HFFc6 (cell line): ENCODE data around the gene OTUD6A. TPM values are rescaled to one million over a fixed set of nuclear protein-coding genes. Genes with fewer than 3 reads are reported as not detected.

Experiments
- DNase-seq: peaks from one replicate; pipeline ENCODE4 v3.0.0-alpha.2; 2018
- H3K27ac Mint-ChIP-seq: 2 replicates; pipeline ENCODE4 v1.8.0; 2020; ENCODE audit warnings: mild to moderate bottlenecking, mixed read lengths
- H3K27me3 Mint-ChIP-seq: 2 replicates; pipeline ENCODE4 v1.8.0; 2021; ENCODE audit warnings: mild to moderate bottlenecking, moderate library complexity, mixed read lengths; ENCODE audit not compliant: insufficient read depth
- H3K36me3 Mint-ChIP-seq: 2 replicates; pipeline ENCODE4 v1.8.0; 2021; ENCODE audit warnings: low read depth, mixed read lengths
- H3K4me1 Mint-ChIP-seq: 2 replicates; pipeline ENCODE4 v1.8.0; 2020; ENCODE audit warnings: low read depth, mixed read lengths
- H3K4me3 Mint-ChIP-seq: 2 replicates; pipeline ENCODE4 v1.8.0; 2020; ENCODE audit warnings: mild to moderate bottlenecking, moderate library complexity, mixed read lengths
- H3K9me3 Mint-ChIP-seq: 2 replicates; pipeline ENCODE4 v1.8.0; 2020; ENCODE audit warnings: mild to moderate bottlenecking, mixed read lengths
- total RNA-seq, 6 experiments: library from RNA; stranded (reverse); fragmentation: NEBNext Ultra II Directional; extraction: Animal tissue kit (Norgen Biotek cat#: 25700); gene quantifications; 2 replicates in 1 of 6; 3 replicates in 5 of 6; pipeline ENCODE4 v1.2.3, GENCODE V29; 2021
- TF ChIP-seq, protein P1 (sequence below): fragments of 200-600 bp; sonication (generic); IDR thresholded peaks from 2 replicates; pipeline ENCODE4 v1.5.0; 2021; ENCODE audit warnings: antibody characterized with exemption, mild to moderate bottlenecking

Gene OTUD6A
- total RNA-seq, 6 experiments from 2014 or later, result not detected

DNA sequence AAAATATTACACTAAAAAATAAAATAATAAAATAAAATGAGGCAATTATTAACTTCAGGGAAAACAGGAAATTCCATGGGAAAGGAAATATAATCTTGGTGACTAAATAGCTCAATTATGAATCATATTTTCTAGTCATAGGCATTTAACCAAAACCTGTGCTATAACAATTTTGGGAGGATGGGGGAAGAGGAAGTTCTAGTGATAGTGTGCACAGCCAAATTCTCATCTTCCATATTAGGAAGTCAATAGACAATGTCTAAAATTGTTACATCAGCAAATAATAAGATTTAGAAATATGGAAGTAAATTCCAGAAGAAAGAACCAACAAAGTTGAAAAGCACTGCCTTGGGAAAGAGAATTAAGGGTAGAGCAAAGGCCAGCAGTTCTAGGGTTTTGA lies 15.3 kb upstream of the OTUD6A start:
- no peak for DNase-seq
- no peak overlapping the region for H3K4me3 Mint-ChIP-seq
- no peaks in the 10 kb centered on the region for H3K27me3 Mint-ChIP-seq
- H3K27ac Mint-ChIP-seq, result no peak overlapping the region
- TF ChIP-seq, protein P1, sequence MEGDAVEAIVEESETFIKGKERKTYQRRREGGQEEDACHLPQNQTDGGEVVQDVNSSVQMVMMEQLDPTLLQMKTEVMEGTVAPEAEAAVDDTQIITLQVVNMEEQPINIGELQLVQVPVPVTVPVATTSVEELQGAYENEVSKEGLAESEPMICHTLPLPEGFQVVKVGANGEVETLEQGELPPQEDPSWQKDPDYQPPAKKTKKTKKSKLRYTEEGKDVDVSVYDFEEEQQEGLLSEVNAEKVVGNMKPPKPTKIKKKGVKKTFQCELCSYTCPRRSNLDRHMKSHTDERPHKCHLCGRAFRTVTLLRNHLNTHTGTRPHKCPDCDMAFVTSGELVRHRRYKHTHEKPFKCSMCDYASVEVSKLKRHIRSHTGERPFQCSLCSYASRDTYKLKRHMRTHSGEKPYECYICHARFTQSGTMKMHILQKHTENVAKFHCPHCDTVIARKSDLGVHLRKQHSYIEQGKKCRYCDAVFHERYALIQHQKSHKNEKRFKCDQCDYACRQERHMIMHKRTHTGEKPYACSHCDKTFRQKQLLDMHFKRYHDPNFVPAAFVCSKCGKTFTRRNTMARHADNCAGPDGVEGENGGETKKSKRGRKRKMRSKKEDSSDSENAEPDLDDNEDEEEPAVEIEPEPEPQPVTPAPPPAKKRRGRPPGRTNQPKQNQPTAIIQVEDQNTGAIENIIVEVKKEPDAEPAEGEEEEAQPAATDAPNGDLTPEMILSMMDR, result no peak
- H3K9me3 Mint-ChIP-seq, result no peaks in the 10 kb centered on the region
- no peaks in the 10 kb centered on the region for H3K36me3 Mint-ChIP-seq
- peaks cover 24% of the 10 kb centered on the region for H3K4me1 Mint-ChIP-seq

DNA sequence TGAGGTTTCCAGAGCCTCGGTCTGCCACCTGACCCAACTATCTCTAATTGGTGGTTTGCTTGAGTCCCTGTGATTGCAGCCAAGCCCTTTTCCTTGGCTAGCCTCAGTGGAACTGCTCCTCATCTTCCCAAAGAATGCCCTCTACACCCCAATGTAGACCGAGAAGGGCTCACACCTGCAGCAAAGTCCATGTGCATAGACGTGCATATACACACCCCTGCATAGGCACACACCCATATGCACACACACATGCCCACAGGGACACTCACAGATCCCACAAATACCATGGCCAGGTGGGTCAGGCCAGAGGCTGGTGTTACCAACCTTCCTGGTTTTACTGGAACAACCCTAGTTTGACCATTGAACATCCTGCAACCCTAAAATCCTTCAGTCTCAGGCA lies 12.9 kb upstream of the OTUD6A start:
- Mint-ChIP-seq H3K4me3 (no peak overlapping the region), H3K9me3 (no peaks in the 10 kb centered on the region), H3K36me3 (no peaks in the 10 kb centered on the region), H3K27me3 (no peaks in the 10 kb centered on the region), H3K4me1 (peaks cover 18% of the 10 kb centered on the region), H3K27ac (no peak overlapping the region)
- no peak for DNase-seq
- TF ChIP-seq, protein P1, result no peak

DNA sequence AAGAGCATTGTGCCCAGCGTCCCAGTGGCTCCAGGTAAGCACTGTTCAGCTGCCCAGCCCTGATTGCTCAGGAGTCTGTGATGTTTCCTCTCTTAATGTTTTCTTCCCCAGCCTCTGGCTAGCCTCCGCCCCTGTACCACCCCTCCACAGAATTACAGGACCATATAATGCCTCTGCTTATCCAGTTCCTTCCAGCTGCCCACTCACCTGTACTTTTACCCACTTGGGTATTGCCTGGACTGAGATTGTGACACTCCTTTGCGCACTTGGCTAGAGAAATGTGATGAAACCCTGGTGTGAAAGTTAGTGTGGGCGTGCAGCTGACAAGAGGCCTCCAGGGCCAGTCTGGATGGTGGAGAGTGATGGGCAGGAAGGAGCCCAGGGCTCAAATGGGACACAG lies 12.3 kb upstream of the OTUD6A start, which contains the start of gene AWAT2:
TSS of gene AWAT2 (minus strand) at position 14 of the 400 bp plus-strand sequence. CDS start at position 8, 6 bp downstream.
- H3K36me3 Mint-ChIP-seq, result no peaks in the 10 kb centered on the region
- no peak for DNase-seq
- H3K27me3 Mint-ChIP-seq, result no peaks in the 10 kb centered on the region
- H3K4me3 Mint-ChIP-seq, result no peak within 1 kb of the TSS
- TF ChIP-seq, protein P1, result no peak
- peaks cover 12% of the 10 kb centered on the region for H3K4me1 Mint-ChIP-seq
- no peak within 1 kb of the TSS for H3K27ac Mint-ChIP-seq
- no peaks in the 10 kb centered on the region for H3K9me3 Mint-ChIP-seq

DNA sequence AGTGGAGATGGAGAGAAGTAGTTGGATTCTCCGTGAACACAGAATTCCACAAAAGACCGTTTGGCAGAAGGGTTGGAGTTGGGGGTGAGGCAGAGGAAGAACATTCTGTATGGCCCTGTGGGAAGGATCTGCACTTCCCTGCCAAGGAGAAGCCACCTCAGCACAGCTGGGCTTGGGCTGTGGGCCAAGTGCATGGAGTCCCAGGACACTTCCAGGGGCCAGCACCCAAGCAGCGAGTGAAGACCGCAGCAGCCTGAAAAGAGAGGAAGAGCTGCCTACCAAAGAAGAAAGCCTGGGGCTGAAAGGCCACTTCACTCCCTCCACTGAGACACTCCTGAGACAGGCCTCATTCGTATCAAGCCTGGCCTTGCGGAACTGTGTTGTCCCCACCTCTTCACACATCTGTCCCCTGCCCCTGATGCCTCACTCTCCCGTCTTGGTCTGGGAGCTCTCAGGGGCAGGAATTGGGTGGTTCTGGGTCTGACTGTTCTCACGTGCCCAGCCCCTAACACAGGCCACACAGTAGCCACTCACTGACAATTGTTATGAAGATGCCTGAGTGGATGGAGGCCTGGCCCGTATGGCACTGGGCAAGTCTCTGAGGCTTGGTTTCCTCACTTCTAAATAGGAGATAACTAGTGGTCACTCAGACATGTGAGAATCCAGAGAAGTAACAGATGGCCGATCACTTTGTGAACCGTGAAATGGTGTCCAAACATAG lies 9.2 kb upstream of the OTUD6A start:
- no peak overlapping the region for H3K27ac Mint-ChIP-seq
- no peaks in the 10 kb centered on the region; the same call in 1 of the 2 replicates for H3K4me1 Mint-ChIP-seq
- H3K36me3 Mint-ChIP-seq, result no peaks in the 10 kb centered on the region
- peaks cover 3% of the 10 kb centered on the region; the same call in 1 of the 2 replicates for H3K27me3 Mint-ChIP-seq
- TF ChIP-seq, protein P1, result no peak
- H3K9me3 Mint-ChIP-seq, result no peaks in the 10 kb centered on the region
- H3K4me3 Mint-ChIP-seq, result no peak overlapping the region
- no peak for DNase-seq

DNA sequence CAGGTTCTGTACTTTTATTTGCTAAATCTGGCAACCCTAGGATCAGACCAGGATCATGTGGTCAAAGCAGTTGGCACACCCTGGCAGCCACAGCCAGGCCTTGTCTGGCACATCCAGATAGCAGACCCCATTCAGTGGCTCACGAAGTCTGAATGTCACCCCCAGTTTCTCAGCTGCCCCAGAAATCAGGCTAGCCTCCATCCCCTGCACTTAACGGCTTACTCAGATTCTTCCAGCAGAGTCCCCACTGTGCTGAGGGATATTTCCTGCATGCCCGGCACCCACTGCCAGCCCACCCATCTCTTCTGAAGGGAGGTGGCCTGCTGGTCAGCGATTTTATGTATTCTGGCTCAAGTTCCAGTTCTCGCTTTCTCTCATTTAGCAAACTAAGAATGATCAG lies 7.9 kb upstream of the OTUD6A start:
- no peak overlapping the region for H3K27ac Mint-ChIP-seq
- peaks cover 3% of the 10 kb centered on the region; the same call in 1 of the 2 replicates for H3K27me3 Mint-ChIP-seq
- no peaks in the 10 kb centered on the region for H3K4me1 Mint-ChIP-seq
- no peaks in the 10 kb centered on the region for H3K36me3 Mint-ChIP-seq
- H3K4me3 Mint-ChIP-seq, result no peak overlapping the region
- H3K9me3 Mint-ChIP-seq, result no peaks in the 10 kb centered on the region
- DNase-seq, result no peak
- TF ChIP-seq, protein P1, result no peak
